Kasumi-1 (cell line): ENCODE data around the gene UTS2B.

Experiments used
- DNase-seq, 2 experiments: peaks; one replicate each; lab custom pipeline; 2025; lab: John Stamatoyannopoulos, UW

UTS2B gene, protein sequence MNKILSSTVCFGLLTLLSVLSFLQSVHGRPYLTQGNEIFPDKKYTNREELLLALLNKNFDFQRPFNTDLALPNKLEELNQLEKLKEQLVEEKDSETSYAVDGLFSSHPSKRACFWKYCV

GRCh38 chr3:191329654-191330529, at the start of gene UTS2B:
UTS2B (minus strand) TSS chr3:191330526; CDS start chr3:191282189, 48,337 bp downstream.
- peak; percentile 9 to 40 for DNase-seq

DNA sequence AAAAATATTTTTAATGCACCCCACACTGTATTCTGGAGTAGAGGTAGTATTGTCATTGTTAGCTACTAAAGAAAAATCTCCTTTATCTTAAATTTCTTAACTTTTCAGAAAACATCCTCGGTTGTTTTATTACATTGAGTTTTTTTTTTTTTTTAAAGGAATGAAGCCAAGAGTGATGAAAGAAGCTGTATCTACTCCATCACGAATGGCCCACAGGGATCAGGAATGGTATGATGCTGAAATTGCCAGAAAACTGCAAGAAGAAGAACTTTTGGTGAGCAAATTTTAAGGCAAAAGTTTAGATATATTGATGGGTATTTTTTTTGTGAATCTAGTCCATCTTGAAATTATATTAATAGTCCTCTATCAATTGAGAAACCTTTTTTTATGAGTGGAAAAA, 49.7 kb upstream of the UTS2B start:
- no peak for DNase-seq

GRCh38 chr3:191379446-191379845, 49.1 kb upstream of the UTS2B start:
- no peak for DNase-seq

DNA sequence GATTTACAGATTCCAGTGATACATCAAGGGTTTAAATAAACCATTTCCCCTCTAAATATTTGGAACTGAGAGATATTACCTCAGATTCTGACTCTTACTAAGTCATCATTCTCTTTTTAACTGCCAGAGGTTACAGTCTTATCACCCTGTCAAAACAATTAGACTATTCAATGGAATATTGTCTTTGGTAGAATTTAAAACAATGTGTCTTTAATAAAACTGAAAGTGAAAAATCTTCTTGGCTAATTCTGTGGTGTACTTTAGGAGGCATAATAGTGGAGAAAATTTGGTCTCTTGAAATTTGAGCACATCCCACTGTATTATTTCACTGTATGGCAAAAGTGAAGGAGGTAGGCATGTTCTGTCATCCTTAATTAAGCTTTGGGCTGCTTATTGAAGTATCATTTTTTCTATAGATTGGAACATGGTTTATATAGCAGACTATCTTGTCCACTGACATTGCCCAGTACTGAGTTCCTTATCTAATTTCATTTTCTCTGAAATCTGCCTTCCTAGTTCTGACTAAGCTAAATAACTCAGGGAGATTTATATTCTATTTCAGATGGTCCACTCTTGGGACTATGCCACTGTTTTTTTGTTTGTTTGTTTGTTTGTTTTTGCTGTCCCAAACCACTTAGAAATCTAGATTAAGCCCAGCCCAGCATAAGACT, 48.0 kb upstream of the UTS2B start:
- no peak for DNase-seq

GRCh38 chr3:191376516-191377141, 46.3 kb upstream of the UTS2B start:
- no peak for DNase-seq

GRCh38 chr3:191373327-191373726, 43.0 kb upstream of the UTS2B start:
- DNase-seq, result no peak

DNA sequence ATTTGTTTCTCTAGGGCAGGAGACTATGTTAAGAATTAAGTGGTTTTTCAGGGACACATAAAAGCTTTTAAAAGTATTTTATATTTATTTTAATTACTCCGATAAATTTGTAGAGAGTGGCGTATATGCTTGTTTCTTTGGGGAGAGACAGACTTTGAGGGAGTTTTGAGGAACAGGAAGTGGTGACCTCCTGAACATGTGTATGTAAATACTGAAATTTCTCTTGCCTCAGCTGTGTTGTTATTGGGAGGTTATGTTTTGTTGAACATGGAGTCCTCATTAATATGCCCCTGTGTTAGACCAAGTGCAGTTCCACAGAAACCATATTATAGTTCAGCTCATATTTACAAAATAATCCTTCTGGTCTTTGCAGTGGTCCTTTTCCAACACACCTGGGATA, 41.8 kb upstream of the UTS2B start:
- DNase-seq, result peak; percentile 5 to 32

DNA sequence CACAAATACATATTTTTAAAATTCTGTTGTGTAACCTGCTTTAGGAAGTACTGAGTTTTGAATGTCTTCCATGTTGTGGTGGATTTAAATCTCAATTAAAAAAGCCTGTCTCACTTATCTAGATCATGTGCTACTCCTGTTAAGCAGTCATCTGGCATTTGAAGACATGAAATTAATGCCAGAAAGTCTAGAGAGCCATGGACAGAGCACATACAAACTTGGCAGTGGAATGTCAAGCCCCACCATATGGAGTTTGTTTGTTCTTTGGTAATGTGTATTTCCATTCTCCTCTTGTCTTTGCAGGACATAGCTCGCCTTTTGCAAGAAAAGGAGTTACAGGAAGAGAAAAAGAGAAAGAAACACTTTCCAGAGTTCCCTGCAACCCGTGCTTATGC, 39.3 kb upstream of the UTS2B start:
- no peak for DNase-seq

DNA sequence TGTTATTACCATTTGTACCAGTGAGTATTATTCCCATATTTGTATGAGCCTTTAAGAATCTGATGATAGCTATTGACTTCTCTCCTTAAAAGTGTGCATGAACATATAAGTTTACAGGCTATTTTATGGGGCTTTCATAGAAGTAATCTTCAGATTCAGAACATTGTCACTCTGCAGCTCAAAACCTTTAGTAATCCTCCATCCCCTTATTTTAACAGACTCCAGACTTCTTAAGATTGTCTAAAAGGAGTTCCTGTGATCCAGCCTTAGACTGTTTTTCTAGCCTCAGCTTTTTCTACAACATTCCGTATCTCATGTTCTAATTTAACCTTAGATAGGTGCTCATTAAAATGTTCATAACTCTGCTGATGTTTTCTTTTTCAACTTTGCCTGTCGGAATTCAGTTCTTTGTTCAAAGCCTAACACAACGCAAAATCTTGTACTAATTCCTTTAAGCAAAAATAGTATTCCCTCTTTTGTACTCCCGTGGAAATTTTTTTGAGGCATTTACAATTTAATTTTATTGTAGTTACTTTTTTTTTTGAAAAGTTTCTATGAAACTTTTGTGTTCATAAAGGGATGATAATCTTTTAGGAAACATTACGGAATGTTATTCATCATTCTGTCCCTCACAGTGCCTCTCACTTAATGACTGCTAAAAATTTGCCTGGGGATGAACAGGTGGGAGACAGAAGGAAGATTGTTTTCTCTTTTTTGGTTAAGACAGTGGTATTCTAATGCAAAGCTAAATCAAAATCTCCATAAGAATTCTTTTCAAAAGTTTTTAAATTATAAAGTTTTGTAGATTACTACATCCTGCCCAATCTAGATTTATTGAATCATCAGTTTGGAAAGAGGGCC, 38.7 kb upstream of the UTS2B start:
- DNase-seq, result no peak

GRCh38 chr3:191366675-191367074, 36.3 kb upstream of the UTS2B start:
- no peak for DNase-seq

DNA sequence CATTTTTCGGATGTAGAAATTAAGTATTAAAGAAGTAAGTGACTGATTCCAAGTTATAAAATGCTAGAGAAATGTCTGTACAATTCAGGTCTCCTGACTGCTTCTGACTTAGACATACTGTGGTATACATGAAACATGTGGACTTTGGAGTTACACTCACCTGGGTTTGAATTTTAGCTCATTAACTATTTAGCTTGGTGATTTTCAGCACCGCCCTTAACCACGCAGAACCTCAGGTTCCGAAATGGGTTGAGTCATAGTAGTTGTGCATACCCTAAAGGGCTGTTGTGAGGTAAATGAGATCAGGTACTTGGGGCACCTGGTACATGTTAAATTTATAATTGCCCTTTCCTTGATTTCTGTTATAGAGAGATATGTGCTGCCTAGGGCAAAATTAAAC, 32.9 kb upstream of the UTS2B start:
- DNase-seq, result no peak

DNA sequence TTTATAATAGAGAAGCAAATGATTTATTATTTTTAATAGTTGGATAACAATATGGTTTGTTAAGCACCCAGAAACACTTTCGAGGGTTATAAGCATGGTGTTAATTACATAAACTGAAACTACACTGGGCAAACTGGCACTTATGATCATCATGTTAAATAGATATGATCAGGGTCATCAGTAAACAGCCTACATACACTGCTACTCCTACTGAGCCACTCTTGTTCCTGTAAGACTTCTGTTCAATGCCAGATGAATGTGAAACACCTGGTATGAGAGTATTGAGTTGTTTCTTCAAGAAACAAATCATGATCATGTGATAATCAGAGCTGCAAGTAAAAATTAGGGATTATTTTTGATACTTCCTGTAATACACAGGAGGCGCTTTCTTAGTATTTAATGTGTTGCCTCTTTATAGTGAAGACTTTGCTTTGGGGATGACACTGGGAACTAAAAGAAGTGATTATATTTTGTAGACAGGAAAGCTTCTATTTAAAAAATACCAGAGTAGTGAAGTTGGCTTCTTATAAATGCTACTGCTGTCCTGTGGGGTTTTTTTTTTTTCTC, 32.3 kb upstream of the UTS2B start:
- no peak for DNase-seq

DNA sequence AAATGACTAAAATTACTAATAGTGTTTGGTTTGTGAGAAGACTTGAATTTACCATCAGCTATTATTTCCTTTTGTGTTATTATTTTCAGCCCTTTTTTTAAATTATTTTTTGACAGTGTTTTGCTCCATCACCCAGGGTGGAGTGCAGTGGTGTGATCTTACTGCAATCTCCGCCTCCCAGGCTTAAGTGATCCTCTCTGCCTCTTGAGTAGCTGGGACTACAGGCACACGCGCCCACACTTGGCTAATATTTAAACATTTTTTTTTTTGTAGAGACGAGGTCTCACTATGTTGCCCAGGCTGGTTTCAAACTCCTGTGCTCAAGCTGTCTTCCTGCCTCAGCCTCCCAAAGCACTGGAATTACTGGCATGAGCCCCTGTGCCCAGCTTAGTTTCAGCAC, 31.7 kb upstream of the UTS2B start:
- no peak for DNase-seq

DNA sequence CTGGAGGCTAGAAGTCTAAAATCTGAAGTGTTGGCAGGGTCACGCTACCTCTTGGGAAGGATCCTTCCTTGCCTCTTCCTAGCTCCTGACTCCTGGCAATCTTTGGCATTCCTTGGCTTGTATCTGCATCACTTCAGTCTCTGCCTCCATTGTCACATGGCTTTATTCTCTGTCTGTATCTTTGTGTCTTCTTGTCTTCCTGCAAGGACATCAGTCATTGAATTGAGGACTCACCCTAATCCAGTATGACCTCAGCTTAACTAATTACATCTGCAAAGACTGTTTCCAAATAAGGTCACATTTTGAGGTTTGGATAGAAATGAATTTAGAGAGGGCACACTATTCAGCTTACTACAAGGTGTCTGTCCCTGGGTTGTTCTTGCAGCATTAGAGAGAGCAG, 31.1 kb upstream of the UTS2B start:
- DNase-seq, result no peak

DNA sequence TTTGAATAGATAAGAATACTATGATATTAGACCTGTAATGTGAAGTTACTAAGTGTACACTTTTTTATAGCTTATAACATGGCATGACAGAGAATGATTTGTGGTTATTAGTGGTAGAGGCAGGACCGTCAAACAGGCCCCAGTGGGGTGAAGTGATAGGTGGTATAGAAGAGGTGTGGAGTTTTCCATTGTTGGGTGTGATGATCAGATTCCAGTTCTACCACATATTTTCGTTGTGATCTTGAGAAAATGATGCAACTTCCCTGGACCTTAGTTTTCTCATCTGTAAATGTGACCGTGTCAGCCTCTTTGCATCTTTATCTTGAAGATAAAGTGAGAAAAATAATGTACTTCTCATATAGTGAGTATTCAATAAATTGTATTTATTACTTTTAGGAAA, 30.3 kb upstream of the UTS2B start:
- no peak for DNase-seq

GRCh38 chr3:191358929-191359328, 28.6 kb upstream of the UTS2B start:
- DNase-seq, result no peak

GRCh38 chr3:191357909-191358308, 27.6 kb upstream of the UTS2B start:
- DNase-seq, result no peak

GRCh38 chr3:191356631-191357439, 26.5 kb upstream of the UTS2B start:
- DNase-seq, result no peak

GRCh38 chr3:191355406-191355805, 25.1 kb upstream of the UTS2B start:
- DNase-seq, result no peak

- no peak for DNase-seq
These were observed 22.9 kb upstream of the UTS2B start for GRCh38 chr3:191353022-191353777.
